WTC11 (cell line): ENCODE measurements around the gene INPP5K.

Source experiments
- CREB1 ChIP-seq: sonication (generic); formaldehyde crosslinking; IDR thresholded peaks from 2 replicates; pipeline ENCODE4 v1.8.0; 2023; ENCODE audit warnings: mild to moderate bottlenecking, missing genetic modification reagents
- CTCF ChIP-seq: fragments of 200-600 bp; IDR thresholded peaks from 2 replicates; pipeline ENCODE4 v1.8.0; 2022; ENCODE audit warnings: antibody characterized with exemption
- E2F5 ChIP-seq: sonication (generic); formaldehyde crosslinking; IDR thresholded peaks from 2 replicates; pipeline ENCODE4 v1.8.1; 2022; ENCODE audit warnings: mild to moderate bottlenecking, moderate library complexity, missing genetic modification reagents
- ESRRA ChIP-seq: sonication (generic); formaldehyde crosslinking; IDR thresholded peaks from 2 replicates; pipeline ENCODE4 v1.8.1; 2022; ENCODE audit warnings: mild to moderate bottlenecking, missing genetic modification reagents, borderline replicate concordance
- FOXP4 ChIP-seq: sonication (generic); formaldehyde crosslinking; IDR thresholded peaks from 2 replicates; pipeline ENCODE4 v1.8.0; 2022; ENCODE audit warnings: mild to moderate bottlenecking, missing genetic modification reagents
- IRF2 ChIP-seq: sonication (generic); formaldehyde crosslinking; IDR thresholded peaks from 2 replicates; pipeline ENCODE4 v1.8.0; 2022; ENCODE audit warnings: low read depth, missing genetic modification reagents, borderline replicate concordance
- NFE2L1 ChIP-seq: sonication (generic); formaldehyde crosslinking; IDR thresholded peaks from 2 replicates; pipeline ENCODE4 v1.8.1; 2023; ENCODE audit warnings: missing genetic modification reagents
- SP1 ChIP-seq: sonication (generic); formaldehyde crosslinking; conservative IDR thresholded peaks from 2 replicates; pipeline ENCODE4 v1.8.1; 2022; ENCODE audit warnings: missing genetic modification reagents
- USF1 ChIP-seq: sonication (generic); formaldehyde crosslinking; IDR thresholded peaks from 2 replicates; pipeline ENCODE4 v1.8.0; 2022; ENCODE audit warnings: mild to moderate bottlenecking, missing genetic modification reagents
- ZNF121 ChIP-seq: sonication (generic); formaldehyde crosslinking; IDR thresholded peaks from 2 replicates; pipeline ENCODE4 v1.8.0; 2023; ENCODE audit warnings: missing genetic modification reagents
- ZNF317 ChIP-seq: sonication (generic); formaldehyde crosslinking; IDR thresholded peaks from 2 replicates; pipeline ENCODE4 v1.8.1; 2023; ENCODE audit warnings: low read depth, mild to moderate bottlenecking, moderate library complexity, missing genetic modification reagents, borderline replicate concordance
- TF ChIP-seq, protein P1 (sequence below): sonication (generic); formaldehyde crosslinking; conservative IDR thresholded peaks from 2 replicates; pipeline ENCODE4 v1.8.1; 2022; ENCODE audit warnings: mild to moderate bottlenecking, missing genetic modification reagents
- TF ChIP-seq, protein P2 (sequence below): sonication (generic); formaldehyde crosslinking; IDR thresholded peaks from 2 replicates; pipeline ENCODE4 v1.8.0; 2022; ENCODE audit warnings: mild to moderate bottlenecking, missing genetic modification reagents

DNA sequence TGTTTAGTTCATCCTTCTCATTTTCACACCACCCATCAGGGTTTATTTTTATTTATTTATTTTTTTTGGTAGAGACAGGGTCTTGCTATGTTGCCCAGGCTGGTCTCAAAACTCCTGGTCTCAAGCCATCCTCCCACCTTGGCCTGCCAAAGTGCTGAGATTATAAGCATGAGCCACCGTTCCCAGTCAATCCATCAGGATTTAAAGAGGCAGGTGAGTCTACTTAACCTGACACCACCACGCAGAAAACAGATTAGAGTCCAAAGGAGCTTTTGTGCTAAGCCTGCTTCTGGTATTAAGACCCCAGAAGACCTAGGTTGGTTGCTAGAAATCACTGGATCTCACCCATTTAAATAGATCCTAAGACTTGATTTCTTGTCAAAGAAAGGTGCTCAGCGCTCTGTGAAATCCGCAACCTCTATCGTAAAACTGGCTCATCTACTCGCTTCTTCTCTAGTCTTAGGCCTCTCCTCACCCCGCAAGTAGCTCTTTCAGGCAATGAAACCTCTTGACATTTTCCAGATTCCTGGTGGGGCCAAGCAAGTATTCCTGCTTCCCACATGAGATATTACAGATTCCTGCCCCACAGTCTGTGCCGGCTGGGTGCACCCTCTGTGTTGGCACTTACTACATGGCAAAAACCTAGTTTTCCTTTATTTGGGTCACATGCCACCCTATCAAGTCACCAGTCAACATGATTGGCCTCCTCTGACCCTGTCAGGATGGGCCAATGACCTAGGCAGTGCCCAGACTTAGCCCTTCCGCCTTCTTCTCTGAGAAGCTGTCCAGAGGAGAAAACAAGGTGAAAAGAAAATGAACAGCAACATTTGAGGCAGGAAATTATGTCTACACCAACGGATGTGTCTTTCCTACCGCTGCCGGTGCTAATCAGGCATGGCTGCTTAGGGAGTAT lies 37.2 kb upstream of the INPP5K start:
- TF ChIP-seq USF1 (CRISPR knock-in tag): no peak
- TF ChIP-seq SP1 (CRISPR knock-in tag): no peak
- TF ChIP-seq IRF2 (CRISPR knock-in tag): no peak
- no peak for TF ChIP-seq ZNF317
- TF ChIP-seq NFE2L1 (CRISPR knock-in tag): no peak
- no peak for TF ChIP-seq ZNF121
- no peak for TF ChIP-seq FOXP4
- no peak for TF ChIP-seq CTCF
- no peak for TF ChIP-seq CREB1
- TF ChIP-seq, protein P1, sequence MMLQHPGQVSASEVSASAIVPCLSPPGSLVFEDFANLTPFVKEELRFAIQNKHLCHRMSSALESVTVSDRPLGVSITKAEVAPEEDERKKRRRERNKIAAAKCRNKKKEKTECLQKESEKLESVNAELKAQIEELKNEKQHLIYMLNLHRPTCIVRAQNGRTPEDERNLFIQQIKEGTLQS (CRISPR knock-in tag): no peak
- TF ChIP-seq, protein P2, sequence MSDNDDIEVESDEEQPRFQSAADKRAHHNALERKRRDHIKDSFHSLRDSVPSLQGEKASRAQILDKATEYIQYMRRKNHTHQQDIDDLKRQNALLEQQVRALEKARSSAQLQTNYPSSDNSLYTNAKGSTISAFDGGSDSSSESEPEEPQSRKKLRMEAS (CRISPR knock-in tag): no peak
- no peak for TF ChIP-seq ESRRA (CRISPR knock-in tag)
- TF ChIP-seq E2F5 (CRISPR knock-in tag): no peak
